ENCODE data around the gene BRD3OS. TPM values are rescaled to one million over a fixed set of nuclear protein-coding genes. Genes with fewer than 3 reads are reported as not detected.

BRD3OS gene
- total and polyA plus RNA-seq, 2 experiments from 2014 or later: 9.2 to 16.0 TPM

- ATAC-seq (no peak), DNase-seq (ENCODE audit: low spot score) (no peak)
- TF ChIP-seq STAT1 (IDR thresholded peaks at IDR 0.05; ENCODE audit: unreplicated experiment): no peak
- no peak for TF ChIP-seq CTCF (conservative IDR thresholded peaks at IDR 0.05; ENCODE audit: low read depth in 2 of 2)
- no peak for TF ChIP-seq ETS1 (IDR thresholded peaks at IDR 0.05)
- no peak for TF ChIP-seq POLR2AphosphoS5 (IDR thresholded peaks at IDR 0.05; ENCODE audit: low read depth)
- no peak for TF ChIP-seq ZNF331 (CRISPR knock-in tag; IDR thresholded peaks at IDR 0.05; ENCODE audit: low read depth)
- no peak for TF ChIP-seq ZNF114 (CRISPR knock-in tag; IDR thresholded peaks at IDR 0.05)
- TF ChIP-seq EZH2phosphoT487 (IDR thresholded peaks at IDR 0.05; ENCODE audit: unreplicated experiment): no peak
- no peak for TF ChIP-seq REST (IDR thresholded peaks at IDR 0.05; ENCODE audit: unreplicated experiment)
- TF ChIP-seq JUNB (IDR thresholded peaks at IDR 0.05; ENCODE audit: unreplicated experiment): no peak
- TF ChIP-seq EZH2 (IDR thresholded peaks at IDR 0.05; ENCODE audit: low read depth, unreplicated experiment): no peak
- no peak for TF ChIP-seq CREB1 (CRISPR knock-in tag; IDR thresholded peaks at IDR 0.05; ENCODE audit: low read depth)
- no peak for TF ChIP-seq NANOG (IDR thresholded peaks at IDR 0.05; ENCODE audit: borderline replicate concordance)
- no peak for TF ChIP-seq ZNF462 (CRISPR knock-in tag; IDR thresholded peaks at IDR 0.05)
- Histone ChIP-seq H3K4me1 (ENCODE audit: insufficient read depth) (peaks cover 12% of the 10 kb centered on the region), H3K36me3 (ENCODE audit: insufficient read depth) (no peaks in the 10 kb centered on the region), H3K27me3 (ENCODE audit: insufficient read depth) (no peaks in the 10 kb centered on the region), H3K4me3 (no peak overlapping the region), H3K4me2 (no peak overlapping the region), H3K79me2 (replicated peaks; ENCODE audit: insufficient read depth) (peaks cover 100% of the 10 kb centered on the region), H3K9me2 (ENCODE audit: insufficient read depth) (no peaks in the 10 kb centered on the region), H3K27ac (ENCODE audit: low read depth) (peak overlapping the region; percentile 39; the same call in 1 of the 2 replicates), H2AFZ (no peak overlapping the region), H4K20me1 (replicated peaks; ENCODE audit: insufficient read depth) (peaks cover 56% of the 10 kb centered on the region), H3F3A (replicated peaks; ENCODE audit: low read depth) (no peaks in the 10 kb centered on the region)
- H3K36me3 Mint-ChIP-seq (ENCODE audit: low read depth): peaks cover 7% of the 10 kb centered on the region
- no peak overlapping the region for H3K27ac Mint-ChIP-seq
- H3K9me3 Mint-ChIP-seq: no peaks in the 10 kb centered on the region
- peaks cover 57% of the 10 kb centered on the region for H3K4me1 Mint-ChIP-seq
- peaks cover 16% of the 10 kb centered on the region for H3K27me3 Mint-ChIP-seq (ENCODE audit: insufficient read depth, low read depth, poor library complexity)
- no peak overlapping the region for H3K4me3 Mint-ChIP-seq
These were observed 35.9 kb downstream of the BRD3OS start for GRCh38 chr9:134061019-134061687.
